Stimulated activated CD8-positive, alpha-beta memory T cell treated with anti-CD3 and anti-CD28 coated beads, Interleukin-4, amount 100 ng/mL, for 1 hour (primary cell): Measurements from ENCODE around the gene TCAF1.
"Not testable (repeated sequence)": the region's sequence is repeated elsewhere in the genome, so short reads cannot be mapped to it uniquely, and the experiment has no call there.

Experiments used
- DNase-seq, 2 donors: peaks; one replicate each; pipeline ENCODE4 v3.0.0-alpha.2; 2020; ENCODE audit warnings: low read depth in 2 of 2, low spot score in 1 of 2

The TCAF1 gene

GRCh38 chr7:143902332-143902899 is 440 bp upstream of the TCAF1 start:
- no peak for DNase-seq

DNA sequence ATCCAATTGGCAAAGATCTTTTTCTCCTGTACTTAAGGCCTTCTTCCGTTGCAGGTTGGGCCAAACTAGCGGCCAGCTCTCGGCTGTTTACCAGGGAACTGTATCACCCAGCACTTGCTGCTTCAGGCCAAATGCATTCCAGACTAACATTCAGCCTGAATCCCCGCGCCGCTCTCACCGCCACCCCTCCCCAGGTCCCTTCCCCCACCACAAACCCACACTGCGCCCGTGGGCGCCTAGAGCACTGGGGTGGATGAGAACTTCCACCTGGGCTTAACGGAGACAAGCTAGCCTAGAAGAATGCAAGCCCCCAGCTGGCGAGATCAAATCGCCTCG is 676 bp downstream of the TCAF1 start:
- DNase-seq: no peak

DNA sequence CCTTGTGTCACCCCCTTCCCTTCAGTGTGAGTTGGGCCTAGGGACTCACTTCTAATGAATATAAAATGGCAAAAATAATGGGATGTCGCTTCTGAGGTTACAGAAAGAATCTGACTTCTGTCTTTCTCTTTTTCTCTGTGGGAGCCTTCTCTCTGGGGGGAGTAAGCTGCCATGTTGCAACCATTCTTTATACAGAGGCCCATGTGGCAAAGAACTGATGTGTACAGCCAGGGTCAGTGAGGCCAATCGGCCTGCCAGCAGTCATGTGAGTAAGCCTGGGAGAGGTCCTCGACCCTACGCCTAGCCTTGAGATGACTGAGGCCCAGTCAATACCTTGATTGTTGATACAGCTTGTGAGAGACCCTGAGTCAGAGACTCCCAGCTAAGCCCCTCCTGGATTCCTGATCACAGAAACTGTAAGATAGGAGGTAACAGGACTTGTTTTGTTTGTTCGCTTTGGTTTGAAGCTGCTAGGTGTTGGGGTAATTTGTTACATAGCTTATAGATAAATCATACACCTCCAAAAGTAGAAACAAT is 1.7 kb downstream of the TCAF1 start:
- no peak for DNase-seq

- DNase-seq: no peak
Observed at GRCh38 chr7:143898810-143899209, 3.2 kb downstream of the TCAF1 start.

GRCh38 chr7:143896667-143897066 is 5.3 kb downstream of the TCAF1 start:
- DNase-seq: no peak

GRCh38 chr7:143892527-143893300 is 9.3 kb downstream of the TCAF1 start:
- no peak for DNase-seq

- DNase-seq: no peak
Observed at GRCh38 chr7:143891457-143891856, 10.5 kb downstream of the TCAF1 start.

DNA sequence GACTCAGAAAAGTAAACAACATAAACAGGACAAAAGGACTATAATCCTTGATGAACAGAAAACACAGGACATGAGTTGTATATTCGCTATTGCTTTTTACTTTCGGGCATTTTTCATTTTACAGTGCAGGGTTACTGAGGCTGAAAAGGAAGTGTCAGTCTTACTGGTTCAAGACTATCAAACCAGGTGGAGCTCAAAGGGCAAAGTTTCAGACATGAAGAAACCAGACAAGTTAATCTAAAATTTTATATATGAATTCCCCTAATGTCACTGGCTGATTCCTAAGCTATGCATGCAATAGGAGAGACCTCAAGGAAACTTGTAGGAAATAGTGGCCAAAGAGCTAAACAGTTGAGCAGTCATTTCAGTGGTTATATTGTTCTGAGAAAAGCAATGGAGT is 11.4 kb downstream of the TCAF1 start:
- no peak for DNase-seq

DNA sequence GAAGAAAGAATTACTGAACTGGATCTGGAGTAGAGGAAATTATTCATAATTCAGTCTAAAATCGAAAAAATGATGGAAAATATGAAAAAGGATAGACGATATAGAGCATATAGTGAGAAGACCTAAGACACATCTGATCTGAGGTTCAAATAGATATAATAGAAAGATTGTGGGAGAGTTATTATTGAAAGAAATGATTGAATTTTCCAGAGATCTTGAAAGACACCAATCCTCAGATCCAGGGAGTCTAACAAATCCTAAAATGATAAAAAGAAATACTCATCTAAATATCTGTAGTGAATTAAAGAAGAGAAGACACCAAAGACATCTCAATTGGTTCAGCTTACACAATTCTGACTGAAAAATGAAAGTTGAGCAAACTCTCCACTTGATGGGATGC is 12.9 kb downstream of the TCAF1 start:
- no peak for DNase-seq

DNA sequence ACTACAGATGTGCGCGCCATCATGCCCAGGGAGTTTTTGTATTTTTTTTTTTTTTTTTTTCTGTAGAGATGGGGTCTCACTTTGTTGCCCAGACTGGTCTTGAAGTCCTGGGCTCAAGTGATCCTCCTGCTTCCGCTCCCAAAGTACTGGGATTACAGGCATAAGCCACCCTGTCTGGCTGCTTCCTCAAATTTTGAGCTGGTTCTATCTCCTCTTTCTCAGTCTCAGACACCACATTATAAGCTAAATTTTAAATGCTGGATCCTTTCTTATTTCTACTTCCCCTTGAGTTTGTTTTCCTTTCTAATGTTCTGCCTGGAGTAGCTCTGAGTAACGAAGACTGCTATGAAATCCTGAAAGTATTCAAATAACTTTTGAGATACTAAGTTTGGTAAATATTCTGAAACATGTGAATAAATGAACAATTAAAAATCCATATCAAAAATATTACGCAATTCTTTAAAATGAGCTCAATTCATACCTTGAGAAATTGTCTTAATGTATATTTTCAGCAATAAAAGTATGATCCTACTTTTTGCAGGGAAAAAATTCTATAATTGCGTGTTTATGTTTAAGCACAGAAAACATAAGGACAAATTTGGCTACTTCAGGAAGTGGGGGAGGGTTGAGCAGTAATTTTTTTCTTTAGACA is 15.0 kb downstream of the TCAF1 start:
- DNase-seq: no peak

- DNase-seq: no peak
Observed at GRCh38 chr7:143885951-143886350, 16.0 kb downstream of the TCAF1 start.

DNA sequence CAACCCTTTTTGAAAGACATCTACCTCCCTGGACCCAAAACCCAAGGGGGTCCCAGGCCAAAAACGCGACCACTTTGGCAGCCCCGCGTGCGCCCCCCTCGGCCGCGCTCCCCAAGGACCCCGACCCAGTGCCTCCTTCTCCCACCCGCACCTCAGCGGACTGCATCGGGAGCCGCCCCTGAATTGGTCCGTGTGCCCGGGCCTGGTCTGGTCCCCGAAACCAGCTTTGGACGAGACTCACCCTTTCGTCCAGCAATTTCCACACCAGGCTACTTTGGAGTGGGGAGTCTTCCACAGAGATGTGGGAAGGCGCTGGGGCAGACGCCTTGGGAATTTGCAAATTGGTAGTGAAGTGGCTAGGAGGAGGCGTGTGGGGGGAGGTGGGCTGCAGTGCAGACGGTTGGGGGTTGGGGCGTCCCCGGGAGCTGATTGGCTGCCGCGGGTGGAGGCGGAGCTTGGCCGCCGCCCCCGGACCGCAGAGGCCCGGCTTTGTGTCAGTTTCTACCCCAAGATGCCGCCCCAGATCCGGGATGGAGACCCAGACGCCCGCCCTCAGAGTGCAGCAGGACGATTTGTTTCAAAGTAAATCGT is 16.9 kb downstream of the TCAF1 start:
- no peak for DNase-seq

DNA sequence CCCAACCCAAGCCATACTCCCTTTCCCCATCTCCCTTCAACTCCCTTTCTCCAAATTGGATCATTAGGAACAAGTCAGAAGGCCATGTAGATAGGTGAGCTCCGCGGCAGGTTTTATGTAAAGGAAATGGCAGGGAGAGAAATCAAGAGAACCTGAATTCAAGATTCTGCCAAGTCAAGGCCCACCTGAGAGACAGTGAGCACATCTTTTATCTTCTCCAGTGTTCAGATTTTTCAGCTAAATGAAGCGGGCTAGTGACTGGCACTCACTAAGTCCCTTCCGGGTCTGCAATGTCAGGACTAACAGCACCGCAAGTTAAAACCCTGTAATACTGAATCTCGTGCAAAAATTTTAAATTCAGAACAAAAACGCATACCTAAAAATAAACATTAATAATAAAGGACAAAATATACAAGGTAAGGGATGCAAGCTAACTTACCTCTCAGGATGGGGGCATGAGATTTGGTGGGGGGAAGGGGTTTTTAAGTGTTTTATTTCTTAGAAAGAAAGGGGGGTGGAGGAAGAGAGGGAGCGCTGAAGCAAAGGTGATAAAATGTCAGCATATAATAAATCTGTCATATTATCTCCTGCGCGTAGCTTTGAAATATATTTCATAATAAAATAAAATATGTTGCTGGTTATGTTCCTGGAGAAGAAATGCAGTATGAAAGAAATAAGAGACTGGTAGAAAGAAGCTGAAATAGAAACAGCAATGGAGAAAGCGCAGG is 17.6 kb downstream of the TCAF1 start:
- DNase-seq: no peak

DNA sequence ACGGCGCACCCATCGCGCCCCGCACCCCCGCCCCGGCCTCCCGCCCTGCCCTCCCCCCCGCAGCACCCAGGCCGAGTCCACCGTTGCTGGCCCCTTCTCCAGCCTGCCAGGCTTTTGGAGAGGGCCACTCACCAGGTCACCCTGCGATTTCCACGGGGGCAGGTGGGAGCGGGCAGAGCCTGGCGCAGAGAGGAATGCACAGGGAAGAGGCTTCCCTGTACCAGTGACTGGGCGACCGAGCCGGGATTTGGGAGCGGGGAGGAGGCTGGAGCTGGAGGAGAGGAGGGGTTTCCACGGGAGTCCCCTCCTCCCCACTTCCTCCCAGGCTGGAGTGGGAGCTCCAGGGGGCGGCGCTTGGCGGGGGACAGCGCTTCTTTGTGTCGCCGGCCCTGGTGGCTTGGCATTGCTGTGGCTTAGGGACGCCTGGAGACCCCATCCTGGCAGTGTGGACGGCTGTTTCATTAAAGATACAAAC is 19.3 kb downstream of the TCAF1 start:
- DNase-seq: no peak

DNA sequence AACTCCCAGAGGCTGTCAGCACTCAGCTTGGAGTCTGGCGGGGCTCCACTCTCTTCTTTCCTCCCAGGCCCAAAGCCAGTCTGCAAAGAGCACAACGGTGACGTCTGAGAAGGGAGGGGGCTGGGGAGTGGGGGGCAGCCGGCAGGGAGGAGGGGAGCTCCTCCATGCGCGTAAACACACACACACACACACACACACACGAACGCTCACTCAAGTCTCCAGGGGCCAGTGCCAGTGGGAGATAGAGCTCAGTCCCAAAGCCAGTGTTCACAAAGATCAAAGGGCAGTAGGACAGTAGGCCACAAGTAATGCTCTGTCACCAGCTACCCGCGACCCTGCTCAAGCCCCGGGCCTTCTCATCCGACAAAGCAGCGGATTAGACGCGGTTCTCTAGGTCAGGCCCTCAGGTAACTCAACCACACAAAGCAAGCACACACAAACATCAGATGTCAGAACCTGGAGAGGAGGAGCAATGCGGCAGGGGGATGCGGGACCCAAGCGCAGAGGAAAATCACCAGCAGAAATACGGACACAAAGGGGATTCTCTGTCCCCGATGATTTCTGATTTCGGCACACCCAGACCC is 19.9 kb downstream of the TCAF1 start:
- DNase-seq: no peak

DNA sequence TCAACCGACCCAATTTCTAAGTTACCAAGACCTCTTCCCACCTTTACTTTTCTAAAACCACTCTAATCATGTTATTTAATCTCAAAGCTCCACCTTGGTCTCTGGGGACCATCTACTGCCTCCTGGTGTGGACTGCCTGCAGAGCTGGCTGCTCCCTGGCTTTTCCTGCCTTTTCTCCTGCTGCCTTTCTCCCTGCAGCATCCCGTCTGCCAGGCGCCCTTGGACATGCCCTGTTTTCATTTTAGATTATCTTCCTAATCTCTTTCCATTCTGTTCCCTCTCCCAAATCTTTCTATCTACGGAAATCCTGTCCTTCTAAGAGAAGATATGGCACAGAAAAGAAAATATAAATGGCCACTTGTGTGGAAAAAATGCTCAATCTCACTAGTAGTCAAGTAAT is 23.1 kb downstream of the TCAF1 start:
- no peak for DNase-seq

DNA sequence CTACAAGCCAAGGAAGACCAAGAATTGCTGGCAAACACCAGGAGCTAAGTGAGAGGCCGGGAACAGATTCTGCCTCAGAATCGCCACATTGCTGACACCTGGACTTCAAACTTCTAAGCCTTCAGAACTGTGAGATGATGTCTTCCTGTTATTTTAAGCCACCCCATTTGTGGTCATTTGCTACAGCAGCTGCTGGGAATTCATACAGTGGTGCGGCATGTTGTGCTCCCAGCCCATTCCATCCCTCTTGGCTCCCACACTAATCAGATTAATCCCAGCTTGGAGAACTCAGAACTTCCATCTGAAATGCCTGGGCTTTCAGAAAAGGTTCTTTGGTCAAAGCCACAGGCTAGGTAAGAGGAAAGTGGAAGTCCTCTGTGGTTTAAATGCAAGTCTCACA is 24.9 kb downstream of the TCAF1 start:
- no peak for DNase-seq

- DNase-seq: no peak
Observed at GRCh38 chr7:143876218-143876617, 25.8 kb downstream of the TCAF1 start.

- not testable (repeated sequence) for DNase-seq
Observed at GRCh38 chr7:143873242-143873641, 28.7 kb downstream of the TCAF1 start.

- DNase-seq: not testable (repeated sequence)
Observed at GRCh38 chr7:143871534-143871933, 30.4 kb downstream of the TCAF1 start.

GRCh38 chr7:143857994-143858393 is 44.0 kb downstream of the TCAF1 start:
- not testable (repeated sequence) for DNase-seq
